HG03439 (cell line): ENCODE measurements around the gene RRP9.
"Not testable (repeated sequence)": the region's sequence is repeated elsewhere in the genome, so short reads cannot be mapped to it uniquely, and the experiment has no call there.

Experiments
- ATAC-seq: cut with Tn5 transposase; IDR thresholded peaks from one replicate; pipeline ENCODE4 v1.9.1; 2021; ENCODE audit warnings: mild to moderate bottlenecking, moderate library complexity; ENCODE audit not compliant: unreplicated experiment

The RRP9 gene

DNA sequence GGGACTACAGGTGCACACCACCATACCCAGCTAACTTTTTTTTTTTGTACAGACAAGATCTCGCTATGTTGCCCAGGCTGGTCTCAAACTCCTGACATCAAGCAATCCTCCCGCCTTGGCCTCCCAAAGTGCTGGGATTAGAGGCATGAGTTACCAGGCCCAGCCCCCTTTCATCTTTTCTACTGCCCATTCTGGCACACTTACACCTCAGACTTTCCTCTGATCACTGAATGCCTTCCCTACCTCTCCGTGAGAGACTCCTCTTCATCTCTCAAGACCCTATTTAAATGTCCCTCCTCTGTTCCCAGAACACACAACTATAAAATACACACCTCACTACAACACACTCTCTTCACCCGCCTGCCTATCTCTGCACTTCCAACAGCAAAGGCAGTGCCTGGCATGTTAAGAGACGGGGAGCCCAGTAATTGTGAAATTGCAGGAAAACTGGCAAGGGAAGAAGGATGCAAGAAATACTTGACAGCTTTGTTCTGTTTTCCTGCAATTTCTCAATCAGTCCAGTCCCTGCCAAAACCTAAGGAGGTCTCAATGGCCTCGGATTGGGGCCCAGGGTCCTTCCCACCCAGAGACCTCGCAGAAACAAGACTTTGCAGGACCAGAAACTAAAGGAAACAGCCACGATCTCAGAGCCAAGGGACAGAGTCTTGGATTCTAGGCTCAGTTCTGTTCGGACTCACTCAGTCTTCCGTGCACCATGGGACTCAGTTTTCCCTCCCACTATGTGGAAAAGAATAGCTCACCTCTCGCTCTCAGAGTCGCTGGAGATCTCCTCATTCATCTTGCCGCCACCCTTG is 849 bp downstream of the RRP9 start:
- no peak for ATAC-seq

DNA sequence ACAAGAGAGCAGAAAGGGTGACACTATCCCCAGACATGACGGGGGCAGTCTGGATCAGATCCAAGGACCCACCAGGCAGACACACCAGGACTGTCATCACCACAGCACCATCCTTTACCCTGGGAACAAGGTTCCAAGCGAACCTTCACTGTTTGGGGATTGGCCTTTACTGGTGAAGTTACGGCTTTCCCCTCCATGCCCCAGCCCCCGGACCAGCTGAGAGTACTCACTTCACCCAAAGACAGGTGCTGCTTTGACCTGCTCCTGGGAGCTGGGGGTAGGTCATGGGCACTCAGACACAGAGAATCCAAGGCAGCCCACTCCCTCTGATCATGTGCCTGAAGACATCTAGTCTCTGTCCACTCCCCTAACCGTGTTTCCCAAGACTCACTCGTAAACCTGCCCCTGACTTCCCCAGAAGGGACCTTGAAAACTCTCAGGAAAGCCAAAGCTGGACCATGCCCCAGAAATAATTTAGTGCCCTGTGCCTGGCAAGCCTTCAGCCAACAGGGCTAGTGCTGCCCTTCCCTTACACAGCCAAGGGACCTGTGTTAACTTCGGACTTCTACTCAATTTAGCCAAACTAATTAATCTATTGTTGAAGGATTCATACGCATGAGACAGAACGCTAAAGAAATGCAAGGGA is 2.8 kb downstream of the RRP9 start:
- ATAC-seq = no peak

DNA sequence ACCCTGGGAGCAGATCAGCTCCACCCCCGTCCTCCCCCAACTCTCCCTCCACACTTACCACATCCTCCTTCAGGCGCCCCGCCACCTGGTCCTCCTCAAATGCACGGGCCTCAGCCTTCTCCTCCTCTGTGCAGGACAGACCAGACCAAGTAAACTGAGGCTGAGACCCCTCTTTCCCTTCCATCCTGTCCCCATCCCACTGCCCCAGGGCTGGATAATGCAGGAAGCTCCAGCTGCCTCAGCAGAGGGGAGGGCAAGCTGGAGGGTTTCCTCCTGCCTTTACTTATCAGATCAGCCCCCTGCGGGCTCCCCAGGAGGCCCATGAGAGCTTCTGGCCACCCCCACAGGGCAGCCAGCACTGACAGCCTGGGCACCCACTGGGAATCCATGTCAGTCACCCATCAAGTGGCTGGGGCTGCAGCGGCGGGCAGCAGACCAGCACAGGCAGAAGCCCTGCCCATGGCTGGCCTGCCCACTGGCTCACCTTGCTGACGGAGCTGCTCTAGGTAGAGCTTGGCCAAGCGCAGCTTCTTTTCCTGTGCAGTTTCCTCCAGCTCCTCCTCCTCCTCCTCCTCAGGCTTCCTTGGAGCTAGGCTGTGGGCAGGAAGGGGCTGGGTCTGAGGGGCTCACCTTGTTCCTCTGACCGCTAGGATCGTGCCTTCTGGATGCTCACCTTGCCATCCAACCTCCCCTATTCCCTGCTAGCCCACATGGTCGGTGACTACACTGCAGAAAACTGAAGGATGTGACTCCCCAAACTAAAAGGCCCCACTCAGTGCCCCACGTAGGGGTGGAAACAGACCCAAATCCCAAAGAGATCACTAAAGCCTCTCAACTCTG is 3.9 kb downstream of the RRP9 start:
- no peak for ATAC-seq

DNA sequence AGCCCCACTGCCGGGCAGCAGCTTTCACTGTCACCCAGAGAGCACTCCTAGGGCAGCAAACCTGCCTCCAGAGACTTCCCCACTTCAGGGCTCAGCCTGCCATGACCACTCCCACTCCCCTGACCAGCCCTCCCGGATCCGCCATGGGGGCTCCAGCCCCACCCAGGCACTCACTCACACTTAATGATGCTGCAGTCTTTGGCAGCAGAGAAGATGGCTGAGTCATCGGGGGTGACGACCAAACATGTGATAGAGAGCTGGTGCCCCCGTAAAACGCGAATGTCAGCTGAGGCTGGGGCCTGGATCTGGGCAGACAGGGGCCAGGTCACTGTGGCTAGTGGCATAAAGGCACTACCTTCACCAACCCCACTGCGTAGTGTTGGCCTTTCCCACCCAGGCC is 4.7 kb downstream of the RRP9 start:
- no peak for ATAC-seq

DNA sequence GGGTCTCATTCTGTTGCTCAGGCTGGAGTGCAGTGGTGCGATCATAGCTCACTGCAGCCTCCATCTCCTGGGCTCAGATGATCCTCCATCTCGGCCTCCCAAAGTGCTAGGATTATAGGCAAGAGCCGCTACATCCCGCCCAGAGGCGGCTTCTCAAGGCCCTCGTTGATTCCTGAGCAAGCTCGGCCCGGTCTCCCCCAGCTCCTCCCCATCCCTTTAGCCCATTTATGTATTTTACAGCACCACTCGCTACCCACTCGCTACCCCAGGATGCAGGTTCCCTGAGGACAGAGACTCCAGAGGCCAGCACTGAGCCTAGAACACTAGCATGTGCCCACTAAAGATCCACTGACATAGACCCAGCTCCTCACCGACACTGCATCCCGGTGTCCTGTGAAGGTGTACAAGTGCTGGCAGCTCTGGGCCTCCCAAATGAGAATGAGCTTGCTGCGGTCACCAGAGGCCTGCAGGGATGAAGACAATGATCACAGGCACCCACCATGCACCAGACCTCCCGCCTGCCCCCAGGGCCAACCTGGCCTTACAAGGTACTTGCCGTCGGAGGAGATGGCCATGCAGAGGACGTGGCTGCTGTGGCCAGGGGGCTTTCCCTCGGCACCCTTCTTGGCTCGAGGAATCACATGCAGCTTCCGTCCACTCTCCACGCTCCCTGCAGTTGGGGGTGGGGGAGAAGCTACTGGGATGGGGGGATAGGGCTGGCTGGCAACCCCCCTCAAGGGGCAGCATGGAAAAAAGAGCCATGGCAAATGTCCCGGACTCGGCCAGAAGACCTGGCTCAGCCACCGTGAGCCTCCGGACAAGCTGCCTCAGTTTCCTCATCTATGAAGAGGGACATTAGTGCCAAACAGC is 5.6 kb downstream of the RRP9 start:
- ATAC-seq = no peak

DNA sequence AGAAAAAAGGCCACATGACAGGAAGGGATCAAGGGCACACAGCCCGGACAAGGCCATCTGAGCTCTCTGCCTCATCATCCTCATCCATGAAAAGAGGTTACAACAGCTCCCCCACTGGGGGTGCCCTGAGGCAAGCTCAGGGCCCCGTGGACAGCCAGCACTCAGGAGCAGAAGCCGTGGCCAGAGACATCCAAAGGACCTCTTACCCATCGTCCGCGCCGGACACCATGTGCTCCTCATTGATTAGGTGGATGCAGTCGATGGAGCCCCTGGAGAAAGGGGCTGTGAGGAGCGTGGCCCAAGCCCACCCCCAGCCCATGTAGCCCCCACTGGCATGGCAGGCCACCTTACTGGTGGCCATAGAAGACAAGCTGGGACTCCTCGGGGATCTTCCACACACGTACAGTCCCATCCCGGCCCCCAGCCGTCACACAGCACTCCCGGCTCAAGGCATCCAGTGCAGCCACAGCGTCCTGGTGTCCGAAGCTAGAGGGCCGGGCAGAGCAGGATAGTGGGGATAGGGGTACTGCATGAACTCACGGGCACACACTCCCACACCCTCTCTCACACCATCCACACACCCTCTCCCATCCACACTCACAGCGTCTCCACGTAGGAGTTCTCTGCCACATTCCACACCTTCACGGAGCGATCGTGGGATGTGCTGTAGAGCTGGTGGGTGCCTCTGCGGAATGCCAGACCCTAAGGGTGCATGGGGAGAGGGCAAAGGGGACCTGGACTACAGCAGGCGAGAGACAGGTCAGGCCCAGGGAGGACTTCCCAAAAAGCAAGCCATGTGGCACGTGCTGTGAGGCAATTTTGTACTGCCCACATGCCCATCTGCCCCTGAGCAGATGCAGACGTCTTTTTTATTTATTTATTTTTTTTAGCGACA is 6.5 kb downstream of the RRP9 start:
- no peak for ATAC-seq

DNA sequence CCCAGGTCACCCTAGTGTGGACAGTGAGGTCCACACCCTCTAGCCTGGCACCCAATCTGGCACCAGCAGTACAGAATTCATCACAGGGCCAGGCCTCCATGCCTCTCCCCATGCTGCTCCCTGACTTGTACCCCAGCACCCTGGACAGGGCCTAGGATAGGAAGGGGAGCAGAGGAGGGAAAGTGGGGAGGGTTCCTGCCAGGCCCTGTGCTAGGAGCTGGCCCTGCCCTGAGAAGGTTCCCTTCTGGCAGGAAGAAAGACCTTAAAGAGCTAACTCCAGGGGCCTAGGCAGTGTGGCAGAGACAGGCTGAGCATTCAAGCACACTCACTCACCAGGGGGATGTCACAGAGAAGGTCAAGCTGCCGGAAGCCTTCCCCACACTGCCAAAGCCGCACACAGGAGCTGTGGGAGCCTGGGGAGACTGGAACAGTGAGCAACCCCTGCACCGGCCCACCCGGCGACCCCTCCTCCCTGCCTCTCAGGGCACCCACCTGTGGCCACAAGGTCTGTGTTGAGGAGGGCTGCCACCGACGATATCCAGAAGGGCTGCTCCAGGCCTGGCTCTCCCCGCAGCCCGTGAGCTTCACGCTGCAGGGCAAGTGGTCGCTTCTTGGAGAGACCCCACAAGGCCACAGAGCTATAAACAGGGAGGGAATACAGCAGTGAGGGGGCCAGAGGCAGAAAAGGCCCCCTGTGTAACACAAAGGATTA is 7.4 kb downstream of the RRP9 start:
- ATAC-seq = no peak

DNA sequence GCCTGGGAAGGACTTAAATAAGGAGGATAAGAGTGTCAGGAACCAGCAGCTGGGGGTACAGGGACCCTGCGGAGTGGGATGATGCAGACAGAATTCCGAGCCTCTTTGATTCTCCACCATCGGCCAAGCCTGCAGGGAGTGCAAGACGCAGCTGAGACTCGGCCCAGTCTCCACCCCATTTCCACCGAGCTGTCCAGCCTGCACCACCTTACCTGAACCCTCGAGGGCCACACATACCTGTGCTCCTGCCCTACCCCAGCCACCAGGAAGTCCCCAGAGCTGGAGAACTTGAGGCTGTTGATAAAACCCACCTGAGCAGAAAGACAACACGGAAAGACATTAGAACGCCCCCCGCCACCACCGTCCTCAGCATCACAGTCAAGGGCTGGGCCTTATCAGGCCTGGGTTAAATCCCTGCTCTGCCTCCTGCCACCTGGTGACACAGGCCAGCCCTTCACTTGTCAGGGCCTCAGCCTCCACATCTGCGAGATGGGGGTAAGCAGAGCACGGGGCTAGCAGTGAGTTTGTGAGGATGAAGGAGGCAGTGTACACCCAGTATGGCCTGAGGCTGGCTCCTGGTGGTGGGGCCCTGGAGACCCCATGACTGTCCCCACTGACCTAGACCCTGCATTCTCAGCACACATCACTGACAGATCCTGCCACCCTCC is 8.1 kb downstream of the RRP9 start:
- no peak for ATAC-seq

DNA sequence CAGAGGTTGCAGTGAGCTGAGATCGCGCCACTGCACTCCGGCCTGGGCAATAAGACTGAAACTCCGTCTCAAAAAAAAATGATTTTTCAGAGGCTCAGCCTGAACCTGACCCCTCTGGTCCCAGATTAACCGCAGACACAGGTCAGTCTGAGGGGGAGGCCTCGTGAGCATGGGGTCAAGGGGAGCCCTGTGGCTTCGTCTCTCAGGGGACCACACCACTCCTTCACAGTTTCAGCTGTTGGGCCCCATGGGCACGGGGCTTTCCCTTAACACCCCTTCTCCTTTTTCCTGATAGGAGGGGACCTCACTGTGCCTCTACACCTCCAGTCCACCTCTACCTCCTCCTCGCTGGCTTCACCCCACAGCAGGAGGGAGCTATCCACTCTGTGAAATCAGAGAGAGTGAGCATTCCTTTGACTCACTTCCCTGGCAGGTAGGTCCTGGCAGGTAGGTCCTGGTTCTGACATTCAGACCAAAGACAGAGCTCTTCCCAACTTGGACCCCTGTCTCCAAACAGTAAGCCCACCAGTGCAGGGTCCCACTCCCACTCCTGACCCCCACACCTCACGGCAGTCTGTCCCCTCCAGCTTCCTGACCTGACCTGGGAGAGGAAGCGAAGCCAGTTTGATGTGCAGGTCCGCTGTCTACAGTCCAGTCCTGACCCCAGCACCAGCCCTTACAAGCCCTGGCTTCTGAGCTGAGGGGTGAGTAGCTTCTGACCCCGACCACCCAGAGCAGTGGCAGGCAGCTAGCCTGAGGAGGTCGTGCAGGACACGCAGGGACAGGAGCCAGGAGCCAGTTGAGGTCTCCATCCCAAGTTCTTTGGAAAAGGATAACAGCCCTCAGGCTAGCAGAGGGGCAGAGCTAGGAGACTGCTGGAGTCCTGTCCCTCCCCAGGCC is 9.0 kb downstream of the RRP9 start:
- no peak for ATAC-seq

DNA sequence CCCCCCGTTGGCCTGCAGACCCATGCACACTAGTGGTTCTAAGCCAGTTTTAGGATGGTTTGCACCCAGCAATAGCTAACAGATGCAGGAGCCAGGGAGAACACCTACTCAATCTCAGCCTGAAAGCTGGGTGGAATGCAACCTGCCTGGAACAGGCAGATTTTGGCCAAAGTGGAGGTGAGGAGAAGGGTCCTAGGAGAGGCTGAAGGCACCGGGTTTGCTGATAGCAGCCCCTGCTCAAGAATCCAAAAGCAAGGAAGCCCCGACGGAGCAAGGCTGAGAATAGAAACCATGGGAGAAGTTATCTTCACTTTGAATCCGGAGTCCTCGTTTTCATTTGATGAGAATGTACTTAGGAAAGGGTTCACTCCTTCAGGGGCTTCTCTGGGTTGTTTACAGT is 9.9 kb downstream of the RRP9 start:
- ATAC-seq = no peak

DNA sequence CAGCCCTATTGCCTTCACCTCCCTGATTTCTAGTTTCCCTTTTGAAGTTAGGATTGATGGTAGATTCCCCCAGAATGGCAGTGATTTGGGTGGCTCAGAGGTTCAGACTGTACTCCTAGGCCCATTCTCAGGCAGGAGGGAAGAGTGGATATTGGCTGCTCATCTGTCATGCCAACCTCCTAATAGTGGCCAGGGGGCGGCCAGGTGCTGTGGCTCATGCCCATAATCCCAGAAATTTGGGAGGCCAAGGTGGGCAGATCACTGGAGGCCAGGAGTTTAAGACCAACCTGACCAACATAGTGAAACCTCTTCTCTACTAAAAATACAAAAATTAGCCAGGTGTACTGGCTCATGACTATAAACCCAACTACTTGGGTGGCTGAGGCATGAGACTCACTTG is 11.3 kb downstream of the RRP9 start:
- no peak for ATAC-seq

DNA sequence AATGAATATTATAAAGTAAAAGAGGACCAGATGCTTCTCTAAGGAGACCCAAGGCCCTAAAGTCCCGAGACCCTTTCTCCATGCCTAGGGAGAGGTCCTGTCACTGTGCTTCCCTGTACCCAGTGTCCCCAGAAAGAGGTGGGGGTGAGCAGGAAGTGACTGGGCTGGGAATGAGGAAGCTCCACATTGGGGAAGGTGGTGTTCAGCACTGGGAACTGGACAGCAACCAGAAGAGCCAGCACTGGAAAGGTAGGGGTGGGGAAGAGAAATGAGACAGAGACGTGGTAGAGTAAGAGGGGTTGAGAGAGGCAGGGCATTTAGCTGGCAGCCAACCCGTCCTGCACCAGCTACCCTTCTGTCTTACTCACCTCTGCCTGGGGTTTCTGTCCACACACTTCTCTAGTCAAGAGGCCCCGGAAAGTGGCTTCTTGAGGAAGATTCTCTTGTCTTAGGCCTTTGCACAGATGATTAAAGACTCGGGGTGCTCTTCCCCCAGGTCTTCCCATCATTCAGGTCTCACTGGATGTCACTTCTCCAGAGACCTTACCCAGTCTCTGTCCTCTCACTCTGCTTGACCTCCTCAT is 12.2 kb downstream of the RRP9 start:
- ATAC-seq = no peak

DNA sequence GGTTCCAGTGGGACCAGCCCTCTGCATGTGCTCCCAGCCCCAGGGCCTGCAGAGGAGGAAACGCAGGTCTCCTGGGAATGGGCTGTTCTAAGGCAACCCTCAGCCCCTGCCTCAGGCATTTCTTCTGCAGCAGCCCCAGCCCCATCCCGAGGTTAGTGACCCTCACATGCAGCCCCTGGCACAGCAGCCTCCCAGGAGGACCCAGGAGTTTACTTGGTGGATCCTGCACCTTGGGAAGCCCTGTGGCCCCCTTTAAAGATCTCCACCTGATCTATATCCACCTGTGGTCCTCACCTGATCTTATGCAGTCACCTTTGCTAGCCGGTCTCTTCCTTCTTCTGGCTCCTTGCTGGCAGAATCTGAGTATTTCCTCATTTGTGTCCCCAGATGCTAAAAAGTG is 12.7 kb downstream of the RRP9 start:
- ATAC-seq = not testable (repeated sequence)

DNA sequence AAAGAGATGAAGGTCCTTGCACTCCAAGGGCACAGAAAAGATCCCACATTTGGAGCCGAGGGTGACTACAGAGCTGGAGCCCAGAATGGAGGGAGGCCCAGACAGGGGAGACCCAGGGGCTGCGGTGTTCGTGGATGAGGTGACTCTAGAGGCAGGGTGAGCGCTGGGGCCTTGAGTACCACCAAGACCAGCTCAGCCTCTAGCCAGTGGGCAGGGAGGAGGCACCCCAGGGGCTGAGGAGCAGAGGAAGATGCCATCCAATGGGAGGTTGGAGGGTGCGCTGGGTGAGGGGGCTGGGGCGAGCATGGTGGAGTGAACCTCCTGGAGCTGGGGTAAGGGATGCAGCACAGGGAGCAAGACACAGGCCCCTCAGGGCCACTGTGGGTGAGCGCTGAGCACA is 13.3 kb downstream of the RRP9 start:
- ATAC-seq = no peak

DNA sequence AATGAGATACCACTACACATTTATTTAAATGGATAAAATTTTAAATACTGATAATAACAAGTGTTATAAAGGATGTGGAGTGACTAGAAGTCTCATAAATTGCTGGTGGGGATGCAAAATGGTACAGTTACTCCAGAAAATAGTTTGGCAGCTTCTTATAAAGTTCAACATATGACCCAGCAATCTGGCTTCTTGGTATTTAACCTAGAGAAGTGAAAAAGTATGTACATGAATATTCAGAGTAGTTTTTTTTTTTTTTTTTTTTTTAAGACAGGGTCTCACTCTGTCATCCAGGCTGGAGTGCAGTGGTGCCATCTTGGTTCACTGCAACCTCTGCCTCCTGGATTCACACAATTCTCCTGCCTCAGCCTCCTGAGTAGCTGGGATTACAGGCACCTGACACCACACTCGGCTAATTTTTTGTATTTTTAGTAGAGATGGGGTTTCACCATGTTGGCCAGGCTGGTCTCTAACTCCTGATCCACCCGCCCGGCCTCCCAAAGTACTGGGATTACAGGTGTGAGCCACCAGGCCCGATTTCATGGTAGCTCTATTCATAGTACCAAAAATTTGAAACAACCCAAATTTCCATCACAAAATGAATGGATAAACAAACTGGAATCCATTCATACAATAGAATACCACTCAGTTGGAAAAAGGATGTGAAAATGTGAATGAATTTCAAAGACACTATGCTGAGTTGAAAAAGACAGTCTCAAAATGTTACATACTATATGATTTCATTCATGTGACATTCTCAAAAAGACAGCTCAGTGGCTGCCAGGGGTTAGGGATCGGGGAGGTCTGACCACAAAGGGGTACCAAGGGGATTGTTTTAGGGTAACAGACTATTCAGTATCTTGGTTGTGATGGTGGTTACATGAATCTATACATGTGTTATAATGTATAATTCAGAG is 14.4 kb downstream of the RRP9 start:
- no peak for ATAC-seq

DNA sequence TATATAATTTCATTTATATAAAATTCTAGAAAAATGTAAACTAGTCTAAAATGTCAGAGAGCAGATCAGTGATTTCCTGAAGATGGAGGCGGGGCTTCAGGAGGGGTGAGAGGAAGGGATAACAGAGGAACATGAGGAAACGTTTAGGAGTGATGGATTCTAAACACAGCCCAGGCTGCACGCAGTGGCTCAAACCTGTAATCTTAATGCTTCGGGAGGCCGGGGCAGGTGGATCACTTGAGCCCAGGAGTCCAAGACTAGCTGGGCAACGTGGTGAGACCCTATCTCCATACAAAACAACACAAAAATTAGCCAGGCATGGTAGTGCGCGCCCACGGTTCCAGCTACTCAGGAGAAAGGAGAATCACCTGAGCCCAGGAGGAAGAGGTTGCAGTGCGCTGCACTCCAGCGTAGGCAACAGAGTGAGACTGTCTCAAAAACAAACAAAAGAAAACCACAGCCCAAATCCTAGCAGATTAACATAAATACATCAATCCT is 20.6 kb downstream of the RRP9 start:
- no peak for ATAC-seq
